Measurements from ENCODE around the gene SDHB.

The SDHB gene

GRCh38 chr1:17097787-17098186, 44.0 kb upstream of the SDHB start:
- no peak overlapping the region for H3K4me3 ChIP-seq (ENCODE audit: low read depth, low read length)
- no peak for DNase-seq (ENCODE audit: low read depth, low spot score)
- TF ChIP-seq CTCF (IDR thresholded peaks at IDR 0.05; ENCODE audit: low read depth, low read length) = no peak
- in situ Hi-C loops (cut with HindIII; ENCODE audit: low sequenced_read_pairs) = no loop called here

GRCh38 chr1:17097147-17097546, 43.3 kb upstream of the SDHB start:
- in situ Hi-C loops (cut with HindIII; ENCODE audit: low sequenced_read_pairs) = no loop called here
- no peak for TF ChIP-seq CTCF (IDR thresholded peaks at IDR 0.05; ENCODE audit: low read depth, low read length)
- no peak for DNase-seq (ENCODE audit: low read depth, low spot score)
- H3K4me3 ChIP-seq (ENCODE audit: low read depth, low read length) = no peak overlapping the region

- in situ Hi-C loops (cut with HindIII; ENCODE audit: low sequenced_read_pairs) = no loop called here
- TF ChIP-seq CTCF (IDR thresholded peaks at IDR 0.05; ENCODE audit: low read depth, low read length) = no peak
- no peak overlapping the region for H3K4me3 ChIP-seq (ENCODE audit: low read depth, low read length)
- no peak for DNase-seq (ENCODE audit: low read depth, low spot score)
Observed at GRCh38 chr1:17096584-17096983, 42.8 kb upstream of the SDHB start.

- in situ Hi-C loops (cut with HindIII; ENCODE audit: low sequenced_read_pairs) = no loop called here
- no peak for TF ChIP-seq CTCF (IDR thresholded peaks at IDR 0.05; ENCODE audit: low read depth, low read length)
- no peak for DNase-seq (ENCODE audit: low read depth, low spot score)
- no peak overlapping the region for H3K4me3 ChIP-seq (ENCODE audit: low read depth, low read length)
Observed at GRCh38 chr1:17095141-17095540, 41.3 kb upstream of the SDHB start.

GRCh38 chr1:17094664-17095063, 40.8 kb upstream of the SDHB start:
- TF ChIP-seq CTCF (IDR thresholded peaks at IDR 0.05; ENCODE audit: low read depth, low read length) = no peak
- no peak for DNase-seq (ENCODE audit: low read depth, low spot score)
- H3K4me3 ChIP-seq (ENCODE audit: low read depth, low read length) = no peak overlapping the region
- in situ Hi-C loops (cut with HindIII; ENCODE audit: low sequenced_read_pairs) = no loop called here

- in situ Hi-C loops (cut with HindIII; ENCODE audit: low sequenced_read_pairs) = no loop called here
- DNase-seq (ENCODE audit: low read depth, low spot score) = no peak
- TF ChIP-seq CTCF (IDR thresholded peaks at IDR 0.05; ENCODE audit: low read depth, low read length) = no peak
Observed at GRCh38 chr1:17093822-17094393, 40.1 kb upstream of the SDHB start.

GRCh38 chr1:17091252-17091651, 37.4 kb upstream of the SDHB start:
- no peak overlapping the region for H3K4me3 ChIP-seq (ENCODE audit: low read depth, low read length)
- in situ Hi-C loops (cut with HindIII; ENCODE audit: low sequenced_read_pairs) = no loop called here
- TF ChIP-seq CTCF (IDR thresholded peaks at IDR 0.05; ENCODE audit: low read depth, low read length) = no peak
- no peak for DNase-seq (ENCODE audit: low read depth, low spot score)

More at GRCh38 chr1:17093822-17094393, 40.1 kb upstream of the SDHB start:
- H3K4me3 ChIP-seq (ENCODE audit: low read depth, low read length) = no peak overlapping the region
